Measurements from ENCODE around the gene IL10.
A peak's percentile ranks its signal among the peaks of the same experiment; 100 is the strongest.

Gene IL10

DNA sequence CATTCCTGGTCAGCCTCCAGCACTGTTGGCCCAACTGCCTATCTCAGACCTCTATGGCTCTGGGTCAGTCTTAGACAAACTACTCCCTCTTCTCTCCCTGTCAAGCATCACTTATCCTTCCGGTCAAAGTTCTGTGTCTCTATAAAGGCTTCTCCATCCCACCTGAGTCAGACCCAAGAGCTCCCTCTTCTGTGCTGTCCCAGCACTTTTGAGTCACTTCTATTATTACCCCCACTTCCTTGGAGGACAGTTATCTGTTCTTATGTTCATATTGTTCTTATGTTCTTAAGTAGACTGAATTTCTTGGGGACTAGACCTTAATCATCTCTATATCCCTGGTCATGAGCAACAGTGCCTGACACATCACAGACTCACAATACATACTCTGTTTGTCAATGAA, 29.2 kb upstream of the IL10 start:
- ChIA-PET POLR2A (no interaction called here), CTCF (interaction anchor here (1.0 to 18.2 kb wide), 10 partner anchors 8 to 204 kb away, joined by 3 to 464 read pairs (median 6); partner anchors contain the start of genes DYRK3, IL10 and IL19)
- DNase-seq (ENCODE audit: extremely low spot score), result no peak
- TF ChIP-seq, protein P1, sequence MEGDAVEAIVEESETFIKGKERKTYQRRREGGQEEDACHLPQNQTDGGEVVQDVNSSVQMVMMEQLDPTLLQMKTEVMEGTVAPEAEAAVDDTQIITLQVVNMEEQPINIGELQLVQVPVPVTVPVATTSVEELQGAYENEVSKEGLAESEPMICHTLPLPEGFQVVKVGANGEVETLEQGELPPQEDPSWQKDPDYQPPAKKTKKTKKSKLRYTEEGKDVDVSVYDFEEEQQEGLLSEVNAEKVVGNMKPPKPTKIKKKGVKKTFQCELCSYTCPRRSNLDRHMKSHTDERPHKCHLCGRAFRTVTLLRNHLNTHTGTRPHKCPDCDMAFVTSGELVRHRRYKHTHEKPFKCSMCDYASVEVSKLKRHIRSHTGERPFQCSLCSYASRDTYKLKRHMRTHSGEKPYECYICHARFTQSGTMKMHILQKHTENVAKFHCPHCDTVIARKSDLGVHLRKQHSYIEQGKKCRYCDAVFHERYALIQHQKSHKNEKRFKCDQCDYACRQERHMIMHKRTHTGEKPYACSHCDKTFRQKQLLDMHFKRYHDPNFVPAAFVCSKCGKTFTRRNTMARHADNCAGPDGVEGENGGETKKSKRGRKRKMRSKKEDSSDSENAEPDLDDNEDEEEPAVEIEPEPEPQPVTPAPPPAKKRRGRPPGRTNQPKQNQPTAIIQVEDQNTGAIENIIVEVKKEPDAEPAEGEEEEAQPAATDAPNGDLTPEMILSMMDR (IDR thresholded peaks at IDR 0.05; ENCODE audit: control extremely low read depth, extremely low read depth, low read depth, missing control alignments), result peak; percentile 14

DNA sequence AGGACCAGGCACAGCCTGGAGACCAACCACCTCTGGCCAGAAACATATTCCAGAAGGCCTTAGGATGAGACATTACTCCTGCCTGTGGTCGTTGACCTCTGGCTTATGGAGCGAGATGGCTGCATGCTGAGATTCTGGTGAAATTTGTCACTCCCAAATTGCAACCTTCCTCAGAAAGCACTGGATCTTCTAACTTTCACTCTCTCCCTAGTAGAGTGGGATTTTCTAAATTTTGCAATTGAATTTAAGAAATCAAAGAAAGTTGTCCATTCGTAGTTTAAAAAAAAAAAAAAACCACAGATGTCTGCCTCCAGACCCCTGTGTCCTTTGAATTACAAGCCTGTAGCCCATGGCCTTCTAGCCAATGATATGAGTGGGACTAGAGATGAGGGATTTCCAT, 28.6 kb upstream of the IL10 start:
- ChIA-PET POLR2A (no interaction called here), CTCF (interaction anchor here (1.0 to 18.2 kb wide), 10 partner anchors 9 to 205 kb away, joined by 3 to 464 read pairs (median 6); partner anchors contain the start of genes DYRK3, IL10 and IL19)
- DNase-seq (ENCODE audit: extremely low spot score), result no peak
- TF ChIP-seq, protein P1 (IDR thresholded peaks at IDR 0.05; ENCODE audit: control extremely low read depth, extremely low read depth, low read depth, missing control alignments), result no peak

DNA sequence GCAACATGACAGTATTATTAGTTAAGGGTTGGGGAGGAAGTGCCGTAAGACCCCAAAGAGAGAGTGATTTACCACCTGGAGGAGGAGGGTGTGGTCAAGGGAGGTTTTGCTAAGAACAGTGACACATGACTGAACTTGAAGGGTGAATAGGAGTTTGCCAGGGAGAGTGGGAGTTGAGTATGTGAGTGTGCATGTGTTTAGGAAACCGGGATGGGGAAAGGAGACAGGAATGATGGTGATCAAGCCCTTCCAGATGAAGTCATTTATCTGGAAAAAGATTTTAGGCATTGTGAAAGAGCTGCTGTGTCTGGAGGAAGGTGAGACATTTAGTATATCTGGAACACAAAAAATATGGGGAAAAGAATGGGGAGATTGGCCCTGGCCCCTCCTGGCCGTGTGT, 28.1 kb upstream of the IL10 start:
- POLR2A ChIA-PET, result no interaction called here
- TF ChIP-seq, protein P1 (IDR thresholded peaks at IDR 0.05; ENCODE audit: control extremely low read depth, extremely low read depth, low read depth, missing control alignments), result no peak
- CTCF ChIA-PET, result interaction anchor here (1.4 to 18.2 kb wide), 5 partner anchors 9 to 136 kb away, joined by 3 to 464 read pairs (median 12); partner anchors contain the start of genes IL10 and IL19
- DNase-seq (ENCODE audit: extremely low spot score), result no peak

DNA sequence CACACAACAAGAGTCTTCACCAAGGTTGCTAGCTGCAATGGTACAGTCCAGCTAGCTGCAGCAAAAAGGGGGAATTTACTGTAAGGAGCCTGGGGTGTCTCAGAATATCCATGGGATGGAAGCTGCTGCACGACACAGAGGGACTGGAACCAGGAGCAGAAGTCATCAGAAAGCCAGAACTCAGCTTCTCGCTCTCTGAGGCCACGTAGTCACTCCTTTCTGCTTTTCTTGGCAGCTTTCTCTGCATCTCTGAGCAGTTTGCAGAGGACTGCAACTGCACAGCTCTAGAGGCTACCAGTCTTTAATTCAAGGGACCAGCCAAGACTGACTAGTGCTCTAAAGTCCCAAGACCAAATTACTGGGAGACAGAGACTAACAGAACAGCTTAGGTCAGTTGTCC, 27.0 kb upstream of the IL10 start:
- ChIA-PET POLR2A (no interaction called here), CTCF (interaction anchor here (0.9 to 18.2 kb wide), 13 partner anchors 10 to 187 kb away, joined by 3 to 464 read pairs (median 5); partner anchors contain the start of genes EIF2D, IL10 and IL19)
- DNase-seq (ENCODE audit: extremely low spot score), result no peak
- TF ChIP-seq, protein P1 (IDR thresholded peaks at IDR 0.05; ENCODE audit: control extremely low read depth, extremely low read depth, low read depth, missing control alignments), result no peak

DNA sequence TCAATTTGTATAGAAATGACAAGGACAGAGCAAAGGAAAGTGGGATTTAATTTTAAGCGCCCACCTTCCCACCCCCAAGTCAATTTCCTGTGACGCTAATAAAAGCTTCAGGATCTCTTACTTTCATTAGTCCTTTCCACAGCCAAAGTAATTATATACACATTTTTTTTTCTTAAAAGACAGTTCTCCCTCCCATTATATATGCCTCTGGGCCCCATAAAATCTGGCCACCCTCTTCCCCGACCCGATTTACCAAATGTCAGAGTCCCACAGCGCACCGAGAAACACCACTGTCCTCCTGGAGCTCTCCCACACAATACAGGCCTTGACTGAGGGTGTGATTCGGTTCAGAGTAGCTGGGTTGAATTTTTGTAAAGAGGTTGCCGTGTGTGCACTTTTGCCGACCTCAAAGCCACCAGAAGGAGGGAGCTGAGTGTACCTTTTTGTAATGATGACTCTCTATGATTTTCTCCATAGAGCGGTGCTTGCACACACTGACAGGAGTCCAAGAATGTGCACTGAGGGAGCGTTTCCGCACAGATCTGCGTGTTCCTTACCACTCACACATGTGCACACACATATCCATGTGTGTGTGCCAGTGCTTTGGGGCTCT, 26.2 kb upstream of the IL10 start:
- CTCF ChIA-PET, result interaction anchor here (0.9 to 18.2 kb wide), 16 partner anchors 9 to 183 kb away, joined by 3 to 464 read pairs (median 5); partner anchors contain the start of genes IL10 and IL19
- DNase-seq (ENCODE audit: extremely low spot score), result no peak
- TF ChIP-seq, protein P1 (IDR thresholded peaks at IDR 0.05; ENCODE audit: control extremely low read depth, extremely low read depth, low read depth, missing control alignments), result no peak
- POLR2A ChIA-PET, result no interaction called here

DNA sequence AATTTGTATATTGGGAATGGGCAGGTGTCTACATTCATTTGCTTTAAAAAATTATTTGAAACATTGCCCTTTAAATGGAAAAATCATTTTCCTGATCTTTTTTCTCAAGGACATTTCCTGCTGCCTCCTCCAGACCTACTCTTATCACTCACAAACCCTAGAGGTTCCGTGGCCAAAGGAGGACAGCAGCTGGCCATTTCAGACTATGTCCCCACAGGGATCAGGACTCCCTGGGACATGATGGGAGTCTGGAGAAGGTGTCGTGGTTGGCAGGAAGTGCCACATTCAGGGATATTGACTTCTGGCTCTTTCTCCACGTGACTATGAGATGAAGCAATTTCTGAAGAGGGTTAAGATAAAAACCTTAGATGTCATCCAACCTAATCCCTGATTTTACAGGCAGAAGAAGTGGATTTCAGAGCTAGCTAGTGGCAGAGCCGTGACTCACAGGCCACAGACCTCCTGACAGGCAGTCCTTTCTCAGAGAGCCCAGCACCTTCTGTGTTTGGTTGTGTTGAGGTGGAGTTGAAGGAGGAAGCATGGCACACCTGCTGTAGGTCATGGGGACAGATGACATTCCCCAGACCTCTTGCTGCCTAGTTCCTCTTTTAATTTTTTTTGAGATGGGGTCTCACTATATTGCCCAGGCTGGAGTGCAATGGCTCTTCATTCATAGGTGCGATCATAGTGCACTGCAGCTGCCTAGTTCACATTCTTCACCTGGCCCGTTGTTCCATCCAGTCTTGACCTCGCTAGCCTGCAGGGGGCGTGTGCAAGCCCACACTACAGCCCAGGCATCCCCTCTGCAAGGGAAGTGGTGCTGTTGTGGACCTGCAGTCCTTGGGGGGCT, 25.5 kb upstream of the IL10 start:
- POLR2A ChIA-PET, result no interaction called here
- TF ChIP-seq, protein P1 (IDR thresholded peaks at IDR 0.05; ENCODE audit: control extremely low read depth, extremely low read depth, low read depth, missing control alignments), result peak; percentile 54
- DNase-seq (ENCODE audit: extremely low spot score), result no peak

More for the DNA sequence above, 25.5 kb upstream of the IL10 start:
- CTCF ChIA-PET, result interaction anchor here (0.9 to 18.2 kb wide), 15 partner anchors 8 to 167 kb away, joined by 3 to 464 read pairs (median 5); partner anchors contain the start of genes IL10 and IL19
